Measurements from ENCODE around the gene NUTM2D.
"Not testable (repeated sequence)": the region's sequence is repeated elsewhere in the genome, so short reads cannot be mapped to it uniquely, and the experiment has no call there.

DNA sequence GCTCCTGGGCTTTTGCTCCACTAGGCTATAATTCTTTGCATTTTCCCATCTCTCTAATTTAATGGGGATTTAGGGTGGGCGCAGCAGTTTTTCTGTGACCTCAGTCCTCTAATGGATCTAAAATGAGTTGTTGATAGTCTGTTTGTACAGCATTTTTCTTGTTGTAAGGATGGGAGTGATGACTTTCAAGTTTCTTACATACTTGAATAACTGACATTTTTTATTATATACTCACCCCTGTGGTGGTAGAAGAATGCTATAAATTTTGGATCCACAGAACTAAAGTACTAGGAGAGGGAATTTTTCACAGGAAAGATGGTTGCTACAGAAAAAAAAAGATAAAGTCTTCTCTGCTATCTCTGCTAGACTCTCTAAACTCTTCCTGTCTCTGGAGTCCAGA lies 29.6 kb upstream of the NUTM2D start:
- not testable (repeated sequence) for TF ChIP-seq POLR2A (IDR thresholded peaks at IDR 0.05; ENCODE audit: low read depth, low read length); EZH2 (IDR thresholded peaks at IDR 0.05; ENCODE audit: borderline replicate concordance, low read depth, low read length, severe bottlenecking); JUN (IDR thresholded peaks at IDR 0.05; ENCODE audit: borderline replicate concordance, insufficient read depth, insufficient read length, low read depth); MAX (IDR thresholded peaks at IDR 0.05; ENCODE audit: insufficient read depth, insufficient read length); POLR2AphosphoS5 (IDR thresholded peaks at IDR 0.05; ENCODE audit: insufficient read depth, low read depth, low read length); MYC (IDR thresholded peaks at IDR 0.05; ENCODE audit: low read depth, low read length)
- TF ChIP-seq, protein P1, sequence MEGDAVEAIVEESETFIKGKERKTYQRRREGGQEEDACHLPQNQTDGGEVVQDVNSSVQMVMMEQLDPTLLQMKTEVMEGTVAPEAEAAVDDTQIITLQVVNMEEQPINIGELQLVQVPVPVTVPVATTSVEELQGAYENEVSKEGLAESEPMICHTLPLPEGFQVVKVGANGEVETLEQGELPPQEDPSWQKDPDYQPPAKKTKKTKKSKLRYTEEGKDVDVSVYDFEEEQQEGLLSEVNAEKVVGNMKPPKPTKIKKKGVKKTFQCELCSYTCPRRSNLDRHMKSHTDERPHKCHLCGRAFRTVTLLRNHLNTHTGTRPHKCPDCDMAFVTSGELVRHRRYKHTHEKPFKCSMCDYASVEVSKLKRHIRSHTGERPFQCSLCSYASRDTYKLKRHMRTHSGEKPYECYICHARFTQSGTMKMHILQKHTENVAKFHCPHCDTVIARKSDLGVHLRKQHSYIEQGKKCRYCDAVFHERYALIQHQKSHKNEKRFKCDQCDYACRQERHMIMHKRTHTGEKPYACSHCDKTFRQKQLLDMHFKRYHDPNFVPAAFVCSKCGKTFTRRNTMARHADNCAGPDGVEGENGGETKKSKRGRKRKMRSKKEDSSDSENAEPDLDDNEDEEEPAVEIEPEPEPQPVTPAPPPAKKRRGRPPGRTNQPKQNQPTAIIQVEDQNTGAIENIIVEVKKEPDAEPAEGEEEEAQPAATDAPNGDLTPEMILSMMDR (IDR thresholded peaks at IDR 0.05; ENCODE audit: extremely low read depth in 1 of 2, insufficient read depth in 1 of 2, low read depth in 1 of 2, low read length in 2 of 2) = not testable (repeated sequence)

All from endothelial cell of umbilical vein (primary cell).